ENCODE measurements around the gene KCNA10. TPM values are rescaled to one million over a fixed set of nuclear protein-coding genes. Genes with fewer than 3 reads are reported as not detected.

Gene KCNA10
- total RNA-seq, 1 experiment from 2014 or later = not detected

DNA sequence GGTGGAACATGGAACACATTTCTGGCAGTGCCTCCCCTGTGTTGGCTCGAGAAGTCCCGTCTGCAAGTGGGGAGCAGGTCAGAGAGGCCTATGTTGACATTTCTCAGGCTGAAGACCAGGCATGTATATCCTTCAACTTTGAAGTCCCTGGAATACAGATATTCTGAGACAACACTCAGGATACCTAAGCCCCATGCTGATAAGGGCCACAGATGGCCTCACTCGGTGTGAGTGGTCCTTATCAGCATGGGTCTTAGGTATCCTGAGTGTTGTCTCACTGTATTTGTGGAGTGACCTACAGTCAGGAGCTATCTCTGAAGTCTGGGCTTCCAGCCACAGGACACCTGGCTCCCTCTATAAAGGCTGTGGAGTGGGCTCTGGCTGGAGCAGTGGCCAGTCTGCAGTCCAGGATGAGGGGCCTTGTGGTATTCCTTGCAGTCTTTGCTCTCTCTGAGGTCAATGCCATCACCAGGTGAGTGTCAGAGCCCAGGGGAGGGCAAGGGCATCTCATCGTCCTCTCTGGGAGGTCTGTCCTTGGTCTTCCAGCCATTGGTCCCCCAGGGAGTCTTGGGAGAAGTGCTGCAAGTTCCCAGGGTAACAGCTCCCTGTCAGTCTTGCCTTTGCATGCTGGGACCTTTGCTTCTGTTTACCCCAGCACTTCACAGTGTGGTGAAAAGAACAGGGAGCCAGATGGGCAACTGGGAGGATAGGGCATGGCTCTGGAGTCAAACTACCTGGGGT is 38.4 kb downstream of the KCNA10 start:
- no peak for DNase-seq (ENCODE audit: extremely low read depth, low read depth)

DNA sequence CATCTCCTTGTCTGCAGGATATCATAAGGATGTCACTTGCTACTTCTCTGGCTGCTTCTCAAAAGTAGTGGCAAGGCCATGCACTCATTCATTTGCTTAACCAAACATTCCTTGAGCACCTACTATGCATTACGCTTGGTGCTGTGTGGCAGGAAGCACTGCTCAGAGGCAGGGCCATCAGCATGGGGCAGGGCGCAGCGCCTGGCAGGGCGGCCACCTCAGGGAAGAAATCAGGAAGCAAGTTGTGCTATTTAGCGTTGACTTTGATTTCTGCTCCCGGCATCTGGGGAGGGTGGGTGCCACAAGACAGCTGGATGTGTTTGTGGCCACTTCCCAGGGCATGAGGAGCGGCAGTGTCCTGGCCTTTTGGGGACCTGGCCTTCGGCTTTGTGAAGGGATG is 40.1 kb downstream of the KCNA10 start:
- no peak for DNase-seq (ENCODE audit: extremely low read depth, low read depth)

DNA sequence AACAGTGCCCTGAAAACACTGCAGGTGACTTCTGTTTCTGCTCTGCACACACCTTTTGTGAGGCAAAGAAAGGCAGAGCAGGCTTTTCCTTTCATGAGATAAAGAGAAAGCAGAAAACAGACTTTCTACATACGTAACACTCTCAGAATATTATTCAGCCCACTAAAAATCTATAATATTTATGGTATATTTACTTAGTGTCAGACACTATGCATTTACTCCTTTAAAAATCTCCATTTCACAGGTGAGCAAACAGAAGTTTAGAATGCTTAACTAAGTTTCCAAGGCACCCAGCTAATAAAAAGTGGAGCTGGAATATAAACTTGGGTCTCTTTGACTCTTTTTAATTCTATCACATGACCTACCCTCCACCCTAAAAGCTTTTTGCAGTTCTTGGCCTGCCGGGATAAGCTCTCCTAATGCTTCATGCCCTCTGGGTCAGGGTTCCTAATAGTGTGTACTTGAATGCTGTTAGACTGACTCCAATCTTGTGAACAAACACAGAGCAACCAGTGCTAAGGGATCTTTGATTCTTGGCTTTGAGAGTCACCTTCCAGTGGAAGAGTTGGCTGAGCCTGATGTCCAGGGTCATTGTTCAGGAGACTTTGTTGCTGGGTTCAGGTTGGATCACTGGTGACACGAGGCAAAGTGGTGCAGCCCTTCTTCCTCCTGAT is 40.9 kb downstream of the KCNA10 start:
- DNase-seq (ENCODE audit: extremely low read depth, low read depth) = no peak

DNA sequence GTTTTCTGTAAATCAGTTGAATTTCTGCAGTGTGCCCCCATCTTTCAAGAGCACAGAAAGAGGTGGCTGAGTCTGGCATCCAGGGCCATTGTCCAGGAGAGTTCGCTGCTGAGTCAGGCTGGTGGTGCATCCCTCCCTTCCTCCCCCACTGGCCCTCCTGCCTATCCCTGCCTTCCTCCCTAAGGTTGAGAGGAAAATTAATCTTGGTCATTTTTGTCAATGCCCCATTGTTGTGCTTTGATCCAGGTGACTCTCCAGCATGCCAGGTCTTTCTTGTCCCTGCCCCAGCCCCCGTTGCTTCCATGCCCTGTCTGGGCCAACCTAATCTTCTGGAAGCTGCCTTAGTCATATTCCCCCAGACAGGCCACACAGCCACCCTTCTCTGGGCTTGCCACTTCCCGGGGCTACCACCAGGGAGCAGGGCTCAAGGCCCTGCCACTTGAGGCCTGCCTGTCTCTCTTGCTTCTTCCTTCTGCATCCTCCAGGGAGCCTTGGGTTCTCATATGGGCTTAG is 41.5 kb downstream of the KCNA10 start:
- no peak for DNase-seq (ENCODE audit: extremely low read depth, low read depth)

DNA sequence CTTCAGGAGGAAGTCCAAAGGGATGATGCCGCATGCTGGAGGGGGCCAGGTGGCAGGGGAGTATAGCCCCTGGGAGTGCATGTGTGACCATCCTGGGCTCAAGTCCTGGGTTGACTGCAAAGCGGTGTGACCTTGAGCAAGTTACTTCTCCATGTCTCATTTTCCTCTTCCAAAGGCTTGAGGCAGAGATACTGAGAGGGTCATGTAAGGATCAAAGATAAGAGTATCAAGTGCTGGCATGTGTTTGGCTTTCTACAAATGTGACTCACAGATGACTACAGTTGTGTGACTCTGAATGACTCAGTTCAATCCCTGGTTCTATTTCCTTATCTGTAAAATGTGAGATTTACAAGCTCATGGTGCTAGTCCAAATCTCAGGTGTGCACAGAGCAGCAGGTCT is 41.9 kb downstream of the KCNA10 start:
- DNase-seq (ENCODE audit: extremely low read depth, low read depth) = peak; percentile 43

- no peak for DNase-seq (ENCODE audit: extremely low read depth, low read depth)
Measured at GRCh38 chr1:110476028-110476765, 42.8 kb downstream of the KCNA10 start.

- DNase-seq (ENCODE audit: extremely low read depth, low read depth) = no peak
Measured at GRCh38 chr1:110475362-110476027, 43.5 kb downstream of the KCNA10 start.

- DNase-seq (ENCODE audit: extremely low read depth, low read depth) = no peak
Measured at GRCh38 chr1:110474444-110474843, 44.5 kb downstream of the KCNA10 start.

DNA sequence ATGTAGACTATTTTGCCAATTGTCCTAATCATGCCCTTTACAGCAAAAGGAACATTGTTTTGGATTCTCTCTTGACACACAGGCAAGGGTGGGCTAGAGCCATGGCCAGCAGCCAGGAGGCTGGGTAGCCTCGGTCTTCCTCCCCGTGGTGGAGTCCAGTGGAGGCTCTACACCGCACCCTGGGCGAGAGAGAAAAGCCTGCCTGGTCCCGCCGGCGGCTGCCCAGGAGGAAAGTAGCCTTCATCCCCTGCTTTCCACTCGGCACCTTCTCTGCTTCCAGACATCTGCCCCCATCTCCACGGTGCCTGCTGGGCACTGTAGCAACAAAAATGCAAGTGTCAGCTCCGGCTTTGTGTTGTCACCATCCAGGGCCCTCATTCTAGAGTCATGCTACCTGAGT is 46.4 kb downstream of the KCNA10 start:
- DNase-seq (ENCODE audit: extremely low read depth, low read depth) = no peak

GRCh38 chr1:110471131-110471530 is 47.8 kb downstream of the KCNA10 start:
- no peak for DNase-seq (ENCODE audit: extremely low read depth, low read depth)

Other genes starting within 250 kb of the KCNA10 start
- 32.3 and 37.1 TPM in 2 replicates for gene RBM15, start 179.8 kb downstream of the KCNA10 start, total RNA-seq (2014; rRNA removed; shearing (Covaris generic))
- gene SLC16A4, start 128.1 kb downstream of the KCNA10 start, total RNA-seq (2014; rRNA removed; shearing (Covaris generic)) = 412 and 417 TPM in 2 replicates
- 188 and 200 TPM in 2 replicates for gene LAMTOR5, start 111.5 kb downstream of the KCNA10 start, total RNA-seq (2014; rRNA removed; shearing (Covaris generic))
- not detected in 2 replicates for gene PROK1, start 68.0 kb downstream of the KCNA10 start, total RNA-seq (2014; rRNA removed; shearing (Covaris generic))
- gene KCNA2, start 87.2 kb upstream of the KCNA10 start, total RNA-seq (2014; rRNA removed; shearing (Covaris generic)) = not detected in 2 replicates
- not detected in 2 replicates for gene KCNA3, start 155.8 kb upstream of the KCNA10 start, total RNA-seq (2014; rRNA removed; shearing (Covaris generic))